HCT116 (cell line): ENCODE measurements around the gene BAIAP2L1.

ENCODE experiments used
- EZH2 ChIP-seq: fragments of 200-600 bp; sonication (generic); IDR thresholded peaks from 2 replicates; pipeline ENCODE4 v1.6.1; 2017; ENCODE audit warnings: antibody characterized with exemption, mixed run types
- EZH2phosphoT487 ChIP-seq: fragments of 200-600 bp; IDR thresholded peaks from 2 replicates; pipeline ENCODE4 v1.6.1; 2018; ENCODE audit warnings: antibody characterized with exemption, borderline replicate concordance
- POLR2A ChIP-seq: IDR thresholded peaks from 2 replicates; pipeline ENCODE4 v1.7.0; 2011; ENCODE audit warnings: borderline replicate concordance; ENCODE audit not compliant: insufficient read depth, insufficient read length; ENCODE audit errors: extremely low read depth
- SIN3A ChIP-seq: IDR thresholded peaks from 2 replicates; pipeline ENCODE4 v1.6.1; 2012; ENCODE audit warnings: low read depth
- ZNF274 ChIP-seq: fragments of 200-500 bp; sonication (Bioruptor generic); IDR thresholded peaks from 2 replicates; pipeline ENCODE4 v1.6.1; 2014; ENCODE audit warnings: mild to moderate bottlenecking, low read depth, low read length, inconsistent platforms
- TF ChIP-seq, protein P1 (sequence below): IDR thresholded peaks from 2 replicates; pipeline ENCODE4 v1.6.1; 2012; ENCODE audit warnings: low read depth
- TF ChIP-seq, protein P2 (sequence below), 3 experiments: fragments of 200-600 bp in 1 of 3; sonication (generic) in 1 of 3; IDR thresholded peaks in 2 of 3; conservative IDR thresholded peaks in 1 of 3; 2 replicates each; pipeline ENCODE4 v1.5.1; 2012 to 2017; ENCODE audit warnings: low read depth in 2 of 3, low read length in 2 of 3, antibody characterized with exemption in 1 of 3, borderline replicate concordance in 1 of 3, control low read depth in 1 of 3, mild to moderate bottlenecking in 1 of 3, mixed read lengths in 1 of 3, mixed run types in 1 of 3, moderate library complexity in 1 of 3; ENCODE audit not compliant: insufficient read depth in 1 of 3

DNA sequence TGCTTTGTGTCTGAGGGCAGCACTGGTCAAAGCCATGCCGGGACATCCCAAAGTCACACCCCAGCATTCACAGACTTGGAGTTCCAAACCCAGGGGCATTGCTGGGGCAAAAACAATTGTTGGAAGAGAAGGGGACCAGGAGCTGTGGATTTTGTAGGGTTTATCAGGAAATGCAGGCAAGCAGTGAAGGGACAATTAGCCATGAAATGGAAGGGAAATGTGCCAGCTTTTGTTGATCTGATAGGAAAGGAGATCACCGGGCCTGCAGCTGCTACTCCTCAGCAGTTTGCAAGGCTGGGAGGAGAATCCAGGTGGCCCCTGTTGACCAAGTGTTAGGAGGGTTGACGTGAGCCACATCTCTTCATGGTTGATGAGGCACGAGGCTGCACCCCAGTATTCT, 122.0 kb downstream of the BAIAP2L1 start:
- TF ChIP-seq SIN3A: no peak
- TF ChIP-seq, protein P1, sequence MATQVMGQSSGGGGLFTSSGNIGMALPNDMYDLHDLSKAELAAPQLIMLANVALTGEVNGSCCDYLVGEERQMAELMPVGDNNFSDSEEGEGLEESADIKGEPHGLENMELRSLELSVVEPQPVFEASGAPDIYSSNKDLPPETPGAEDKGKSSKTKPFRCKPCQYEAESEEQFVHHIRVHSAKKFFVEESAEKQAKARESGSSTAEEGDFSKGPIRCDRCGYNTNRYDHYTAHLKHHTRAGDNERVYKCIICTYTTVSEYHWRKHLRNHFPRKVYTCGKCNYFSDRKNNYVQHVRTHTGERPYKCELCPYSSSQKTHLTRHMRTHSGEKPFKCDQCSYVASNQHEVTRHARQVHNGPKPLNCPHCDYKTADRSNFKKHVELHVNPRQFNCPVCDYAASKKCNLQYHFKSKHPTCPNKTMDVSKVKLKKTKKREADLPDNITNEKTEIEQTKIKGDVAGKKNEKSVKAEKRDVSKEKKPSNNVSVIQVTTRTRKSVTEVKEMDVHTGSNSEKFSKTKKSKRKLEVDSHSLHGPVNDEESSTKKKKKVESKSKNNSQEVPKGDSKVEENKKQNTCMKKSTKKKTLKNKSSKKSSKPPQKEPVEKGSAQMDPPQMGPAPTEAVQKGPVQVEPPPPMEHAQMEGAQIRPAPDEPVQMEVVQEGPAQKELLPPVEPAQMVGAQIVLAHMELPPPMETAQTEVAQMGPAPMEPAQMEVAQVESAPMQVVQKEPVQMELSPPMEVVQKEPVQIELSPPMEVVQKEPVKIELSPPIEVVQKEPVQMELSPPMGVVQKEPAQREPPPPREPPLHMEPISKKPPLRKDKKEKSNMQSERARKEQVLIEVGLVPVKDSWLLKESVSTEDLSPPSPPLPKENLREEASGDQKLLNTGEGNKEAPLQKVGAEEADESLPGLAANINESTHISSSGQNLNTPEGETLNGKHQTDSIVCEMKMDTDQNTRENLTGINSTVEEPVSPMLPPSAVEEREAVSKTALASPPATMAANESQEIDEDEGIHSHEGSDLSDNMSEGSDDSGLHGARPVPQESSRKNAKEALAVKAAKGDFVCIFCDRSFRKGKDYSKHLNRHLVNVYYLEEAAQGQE: no peak
- TF ChIP-seq, protein P2, sequence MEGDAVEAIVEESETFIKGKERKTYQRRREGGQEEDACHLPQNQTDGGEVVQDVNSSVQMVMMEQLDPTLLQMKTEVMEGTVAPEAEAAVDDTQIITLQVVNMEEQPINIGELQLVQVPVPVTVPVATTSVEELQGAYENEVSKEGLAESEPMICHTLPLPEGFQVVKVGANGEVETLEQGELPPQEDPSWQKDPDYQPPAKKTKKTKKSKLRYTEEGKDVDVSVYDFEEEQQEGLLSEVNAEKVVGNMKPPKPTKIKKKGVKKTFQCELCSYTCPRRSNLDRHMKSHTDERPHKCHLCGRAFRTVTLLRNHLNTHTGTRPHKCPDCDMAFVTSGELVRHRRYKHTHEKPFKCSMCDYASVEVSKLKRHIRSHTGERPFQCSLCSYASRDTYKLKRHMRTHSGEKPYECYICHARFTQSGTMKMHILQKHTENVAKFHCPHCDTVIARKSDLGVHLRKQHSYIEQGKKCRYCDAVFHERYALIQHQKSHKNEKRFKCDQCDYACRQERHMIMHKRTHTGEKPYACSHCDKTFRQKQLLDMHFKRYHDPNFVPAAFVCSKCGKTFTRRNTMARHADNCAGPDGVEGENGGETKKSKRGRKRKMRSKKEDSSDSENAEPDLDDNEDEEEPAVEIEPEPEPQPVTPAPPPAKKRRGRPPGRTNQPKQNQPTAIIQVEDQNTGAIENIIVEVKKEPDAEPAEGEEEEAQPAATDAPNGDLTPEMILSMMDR (IDR thresholded peaks at IDR 0.05 in 2 of 3, conservative IDR thresholded peaks at IDR 0.05 in 1 of 3; ENCODE audit: borderline replicate concordance in 1 of 3, insufficient read depth in 1 of 3, low read depth in 2 of 3, low read length in 2 of 3): no peak
- no peak for TF ChIP-seq EZH2
- no peak for TF ChIP-seq POLR2A
- TF ChIP-seq EZH2phosphoT487: no peak
- TF ChIP-seq ZNF274: no peak
